ENCODE measurements around the gene DIPK1C. TPM values are rescaled to one million over a fixed set of nuclear protein-coding genes. Genes with fewer than 3 reads are reported as not detected.

Gene DIPK1C
- total and polyA plus RNA-seq, 2 of the 4 experiments (the other 2 are of a cell fraction), result not detected

- H2BK15ac ChIP-seq (ENCODE audit: low read depth, low read length), result no peak overlapping the region
- POLR2A ChIA-PET (ENCODE audit: unreplicated experiment), result no interaction called here
- H3K56ac ChIP-seq (ENCODE audit: extremely low read depth, insufficient read depth, low read length), result no peak overlapping the region
- no peak overlapping the region for H2AFZ ChIP-seq (replicated peaks; ENCODE audit: low read length, poor library complexity)
- no TSS peak for BruUV-seq (replicated peaks)
- no peak overlapping the region for H4K5ac ChIP-seq (ENCODE audit: low read depth, low read length)
- no peaks in the 10 kb centered on the region for H4K20me1 ChIP-seq (ENCODE audit: insufficient read depth, low read length)
- H4K91ac ChIP-seq (ENCODE audit: insufficient read depth, low read depth, low read length), result no peak overlapping the region
- dilution Hi-C loops (cut with HindIII; ENCODE audit: low sequenced_read_pairs, unreplicated experiment), result no loop called here
- intact Hi-C loops (cut with micrococcal nuclease), result no loop called here
- no peaks in the 10 kb centered on the region for H3K36me3 ChIP-seq (ENCODE audit: control insufficient read depth, insufficient read depth, low read length)
- ATAC-seq (ENCODE audit: low read depth) (no peak), DNase-seq (no peak)
- H2BK120ac ChIP-seq (ENCODE audit: low read depth, low read length), result no peak overlapping the region
- H2AK9ac ChIP-seq (replicated peaks; ENCODE audit: low read depth, low read length, poor library complexity), result no peak overlapping the region
- no peak overlapping the region for H3K27ac ChIP-seq (ENCODE audit: insufficient read depth, low read length)
- H3K23ac ChIP-seq (ENCODE audit: low read depth, low read length), result no peak overlapping the region
- in situ Hi-C loops (cut with MboI; ENCODE audit: low sequenced_read_pairs), result no loop called here
- H3K4ac ChIP-seq (ENCODE audit: low read depth, low read length), result no peak overlapping the region
- no peak overlapping the region for H2BK20ac ChIP-seq (ENCODE audit: low read depth, low read length)
- whole genome bisulfite sequencing, 2 experiments (ENCODE audit: extremely low coverage in 2 of 2, insufficient read length in 1 of 2), result 17% methylated on average over 1 of the region's 4 CpGs; no CpG with 5 or more reads in 1 of the 2 experiments
- H3K4me2 ChIP-seq (ENCODE audit: low read depth, low read length), result no peak overlapping the region
- H3K9ac ChIP-seq (ENCODE audit: low read depth, low read length), result no peak overlapping the region
- H2BK5ac ChIP-seq (ENCODE audit: low read depth, low read length, poor library complexity, severe bottlenecking), result no peak overlapping the region
- H3K9me1 ChIP-seq (ENCODE audit: insufficient read depth, low read length), result no peaks in the 10 kb centered on the region
- no peak overlapping the region for H3K4me3 ChIP-seq (ENCODE audit: insufficient read depth, low read depth, low read length)
- no peak overlapping the region for H3K14ac ChIP-seq (replicated peaks; ENCODE audit: low read depth, low read length)
- no peak overlapping the region for H2AK5ac ChIP-seq (ENCODE audit: low read depth, low read length)
- H3K18ac ChIP-seq (ENCODE audit: low read depth, low read length), result no peak overlapping the region
- H4K8ac ChIP-seq (ENCODE audit: low read depth in 2 of 2, low read length in 2 of 2), result no peak overlapping the region
- TF ChIP-seq MXI1 (IDR thresholded peaks at IDR 0.05; ENCODE audit: borderline replicate concordance, low read depth, low read length) (no peak), NFE2L2 (IDR thresholded peaks at IDR 0.05; ENCODE audit: low read depth, low read length) (no peak), MAFK (IDR thresholded peaks at IDR 0.05; ENCODE audit: low read depth, low read length) (no peak), SMC3 (IDR thresholded peaks at IDR 0.05; ENCODE audit: low read depth, low read length) (no peak), RFX5 (IDR thresholded peaks at IDR 0.05; ENCODE audit: low read depth, low read length) (no peak), RCOR1 (IDR thresholded peaks at IDR 0.05; ENCODE audit: insufficient replicate concordance, low read length) (no peak), FOS (IDR thresholded peaks at IDR 0.05; ENCODE audit: low read depth, low read length) (no peak), RAD21 (IDR thresholded peaks at IDR 0.05; ENCODE audit: low read length) (no peak), POLR2A (IDR thresholded peaks at IDR 0.05; ENCODE audit: low read depth, low read length) (no peak), CEBPB (IDR thresholded peaks at IDR 0.05; ENCODE audit: low read depth, low read length) (no peak), MAZ (IDR thresholded peaks at IDR 0.05; ENCODE audit: borderline replicate concordance, low read depth, low read length) (no peak), BHLHE40 (IDR thresholded peaks at IDR 0.05; ENCODE audit: low read depth, low read length) (no peak), CHD1 (IDR thresholded peaks at IDR 0.05; ENCODE audit: low read depth, low read length) (no peak)
- TF ChIP-seq, protein P1, sequence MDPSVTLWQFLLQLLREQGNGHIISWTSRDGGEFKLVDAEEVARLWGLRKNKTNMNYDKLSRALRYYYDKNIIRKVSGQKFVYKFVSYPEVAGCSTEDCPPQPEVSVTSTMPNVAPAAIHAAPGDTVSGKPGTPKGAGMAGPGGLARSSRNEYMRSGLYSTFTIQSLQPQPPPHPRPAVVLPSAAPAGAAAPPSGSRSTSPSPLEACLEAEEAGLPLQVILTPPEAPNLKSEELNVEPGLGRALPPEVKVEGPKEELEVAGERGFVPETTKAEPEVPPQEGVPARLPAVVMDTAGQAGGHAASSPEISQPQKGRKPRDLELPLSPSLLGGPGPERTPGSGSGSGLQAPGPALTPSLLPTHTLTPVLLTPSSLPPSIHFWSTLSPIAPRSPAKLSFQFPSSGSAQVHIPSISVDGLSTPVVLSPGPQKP (IDR thresholded peaks at IDR 0.05; ENCODE audit: borderline replicate concordance, low read depth, low read length), result no peak
- TF ChIP-seq, protein P2, sequence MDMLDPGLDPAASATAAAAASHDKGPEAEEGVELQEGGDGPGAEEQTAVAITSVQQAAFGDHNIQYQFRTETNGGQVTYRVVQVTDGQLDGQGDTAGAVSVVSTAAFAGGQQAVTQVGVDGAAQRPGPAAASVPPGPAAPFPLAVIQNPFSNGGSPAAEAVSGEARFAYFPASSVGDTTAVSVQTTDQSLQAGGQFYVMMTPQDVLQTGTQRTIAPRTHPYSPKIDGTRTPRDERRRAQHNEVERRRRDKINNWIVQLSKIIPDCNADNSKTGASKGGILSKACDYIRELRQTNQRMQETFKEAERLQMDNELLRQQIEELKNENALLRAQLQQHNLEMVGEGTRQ (IDR thresholded peaks at IDR 0.05; ENCODE audit: low read depth, low read length), result no peak
- TF ChIP-seq, protein P3, sequence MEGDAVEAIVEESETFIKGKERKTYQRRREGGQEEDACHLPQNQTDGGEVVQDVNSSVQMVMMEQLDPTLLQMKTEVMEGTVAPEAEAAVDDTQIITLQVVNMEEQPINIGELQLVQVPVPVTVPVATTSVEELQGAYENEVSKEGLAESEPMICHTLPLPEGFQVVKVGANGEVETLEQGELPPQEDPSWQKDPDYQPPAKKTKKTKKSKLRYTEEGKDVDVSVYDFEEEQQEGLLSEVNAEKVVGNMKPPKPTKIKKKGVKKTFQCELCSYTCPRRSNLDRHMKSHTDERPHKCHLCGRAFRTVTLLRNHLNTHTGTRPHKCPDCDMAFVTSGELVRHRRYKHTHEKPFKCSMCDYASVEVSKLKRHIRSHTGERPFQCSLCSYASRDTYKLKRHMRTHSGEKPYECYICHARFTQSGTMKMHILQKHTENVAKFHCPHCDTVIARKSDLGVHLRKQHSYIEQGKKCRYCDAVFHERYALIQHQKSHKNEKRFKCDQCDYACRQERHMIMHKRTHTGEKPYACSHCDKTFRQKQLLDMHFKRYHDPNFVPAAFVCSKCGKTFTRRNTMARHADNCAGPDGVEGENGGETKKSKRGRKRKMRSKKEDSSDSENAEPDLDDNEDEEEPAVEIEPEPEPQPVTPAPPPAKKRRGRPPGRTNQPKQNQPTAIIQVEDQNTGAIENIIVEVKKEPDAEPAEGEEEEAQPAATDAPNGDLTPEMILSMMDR (conservative IDR thresholded peaks at IDR 0.05; ENCODE audit: low read depth, low read length), result no peak
- no peaks in the 10 kb centered on the region for H3K4me1 ChIP-seq (ENCODE audit: control insufficient read depth, insufficient read depth, low read length)
- peaks cover 21% of the 10 kb centered on the region for H3K27me3 ChIP-seq (ENCODE audit: control insufficient read depth, insufficient read depth, low read length)
- no peaks in the 10 kb centered on the region for H3K79me1 ChIP-seq (ENCODE audit: low read depth in 1 of 2, low read length in 2 of 2)
- no peaks in the 10 kb centered on the region for H3K9me3 ChIP-seq (ENCODE audit: control insufficient read depth, insufficient read depth, low read length)
- CTCF ChIA-PET, result no interaction called here
Observed at GRCh38 chr18:74392323-74392722, 64.8 kb downstream of the DIPK1C start.

Data from IMR-90 (cell line).